GM12864 (cell line): ENCODE data around the gene WNT11.

Experiments used
- DNase-seq: peaks from one replicate; pipeline ENCODE4 v3.0.0-alpha.2; 2011; ENCODE audit warnings: low read depth
- H3K4me3 ChIP-seq: 2 replicates; pipeline ENCODE4 v1.5.1; 2011; ENCODE audit warnings: mild to moderate bottlenecking, low read depth, low read length, control low read depth
- TF ChIP-seq, protein P1 (sequence below): IDR thresholded peaks from 2 replicates; pipeline ENCODE4 v1.5.1; 2011; ENCODE audit warnings: low read depth, mild to moderate bottlenecking, moderate library complexity, low read length, control low read depth, inconsistent platforms; ENCODE audit errors: missing control alignments

WNT11 gene

DNA sequence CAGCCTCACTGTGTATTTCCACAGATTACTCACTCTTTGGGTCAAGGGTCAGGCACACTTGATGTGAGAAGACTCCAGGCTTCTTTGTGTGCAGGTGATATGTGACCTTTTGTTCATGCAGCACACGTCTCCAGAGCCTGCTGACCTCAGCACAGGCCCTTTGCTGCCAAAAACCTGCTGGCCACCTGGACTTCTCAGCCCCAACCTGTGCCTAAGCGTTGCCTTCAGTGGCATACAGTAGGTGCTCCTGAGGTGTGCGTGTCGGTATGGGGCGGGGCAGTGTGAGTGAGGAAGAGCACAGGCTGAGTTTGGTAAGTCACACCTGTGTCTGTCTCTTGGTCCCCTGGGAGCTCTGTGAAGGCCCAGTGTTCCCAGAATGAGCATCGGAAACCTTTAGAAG lies 58.1 kb downstream of the WNT11 start:
- TF ChIP-seq, protein P1, sequence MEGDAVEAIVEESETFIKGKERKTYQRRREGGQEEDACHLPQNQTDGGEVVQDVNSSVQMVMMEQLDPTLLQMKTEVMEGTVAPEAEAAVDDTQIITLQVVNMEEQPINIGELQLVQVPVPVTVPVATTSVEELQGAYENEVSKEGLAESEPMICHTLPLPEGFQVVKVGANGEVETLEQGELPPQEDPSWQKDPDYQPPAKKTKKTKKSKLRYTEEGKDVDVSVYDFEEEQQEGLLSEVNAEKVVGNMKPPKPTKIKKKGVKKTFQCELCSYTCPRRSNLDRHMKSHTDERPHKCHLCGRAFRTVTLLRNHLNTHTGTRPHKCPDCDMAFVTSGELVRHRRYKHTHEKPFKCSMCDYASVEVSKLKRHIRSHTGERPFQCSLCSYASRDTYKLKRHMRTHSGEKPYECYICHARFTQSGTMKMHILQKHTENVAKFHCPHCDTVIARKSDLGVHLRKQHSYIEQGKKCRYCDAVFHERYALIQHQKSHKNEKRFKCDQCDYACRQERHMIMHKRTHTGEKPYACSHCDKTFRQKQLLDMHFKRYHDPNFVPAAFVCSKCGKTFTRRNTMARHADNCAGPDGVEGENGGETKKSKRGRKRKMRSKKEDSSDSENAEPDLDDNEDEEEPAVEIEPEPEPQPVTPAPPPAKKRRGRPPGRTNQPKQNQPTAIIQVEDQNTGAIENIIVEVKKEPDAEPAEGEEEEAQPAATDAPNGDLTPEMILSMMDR, result no peak
- DNase-seq, result no peak
- H3K4me3 ChIP-seq, result no peak overlapping the region

DNA sequence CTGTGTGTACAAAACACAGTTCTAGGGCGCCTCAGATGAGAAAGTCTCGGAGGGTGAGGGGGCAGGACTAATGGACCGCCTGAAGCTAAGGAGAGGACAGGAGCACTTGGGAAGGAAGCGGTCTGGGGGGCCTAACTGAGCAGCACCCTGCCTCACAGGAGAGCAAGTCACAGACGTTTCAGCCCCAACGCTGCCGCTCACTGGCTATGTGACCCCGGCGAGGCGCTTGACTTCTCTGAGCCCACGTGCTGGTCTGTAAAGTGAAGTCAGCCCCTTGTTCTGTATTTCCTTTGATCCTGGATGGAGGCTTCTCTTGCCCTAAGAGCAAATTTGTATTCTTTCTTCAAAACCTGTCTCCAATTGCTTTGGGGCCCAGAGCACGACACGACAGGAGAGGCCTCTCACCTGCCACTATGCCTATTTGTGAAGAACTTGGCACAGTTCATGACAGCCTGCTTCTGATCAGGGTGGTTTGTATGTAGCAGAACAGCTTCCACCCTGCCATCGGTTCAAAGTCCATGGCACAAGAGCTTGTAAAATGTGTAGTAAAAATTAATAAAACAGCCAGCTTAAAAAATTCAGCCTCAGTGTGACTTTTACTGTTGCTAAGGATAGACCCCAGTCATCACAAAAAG lies 59.1 kb downstream of the WNT11 start:
- H3K4me3 ChIP-seq, result no peak overlapping the region
- DNase-seq, result no peak
- TF ChIP-seq, protein P1, result no peak

DNA sequence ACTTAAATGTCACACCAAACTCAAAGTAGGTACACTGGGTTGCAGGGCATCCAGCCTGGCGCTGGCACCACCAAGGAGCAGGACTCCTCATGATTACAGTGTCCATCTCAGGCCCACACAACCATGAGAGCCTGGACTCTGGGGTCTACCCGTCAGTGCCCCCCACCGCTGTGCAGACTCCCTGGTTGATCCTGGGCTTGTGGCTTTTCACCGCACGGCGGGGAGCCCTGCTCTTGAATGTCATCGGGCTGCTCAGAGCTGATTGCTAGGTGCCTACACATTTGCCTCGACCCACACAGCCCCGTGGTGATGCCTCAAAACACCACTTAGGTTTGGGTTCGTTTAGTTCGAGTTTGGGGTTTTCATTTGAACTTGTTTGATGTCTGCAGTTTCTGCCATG lies 63.0 kb downstream of the WNT11 start:
- TF ChIP-seq, protein P1, result no peak
- no peak overlapping the region for H3K4me3 ChIP-seq
- DNase-seq, result no peak

DNA sequence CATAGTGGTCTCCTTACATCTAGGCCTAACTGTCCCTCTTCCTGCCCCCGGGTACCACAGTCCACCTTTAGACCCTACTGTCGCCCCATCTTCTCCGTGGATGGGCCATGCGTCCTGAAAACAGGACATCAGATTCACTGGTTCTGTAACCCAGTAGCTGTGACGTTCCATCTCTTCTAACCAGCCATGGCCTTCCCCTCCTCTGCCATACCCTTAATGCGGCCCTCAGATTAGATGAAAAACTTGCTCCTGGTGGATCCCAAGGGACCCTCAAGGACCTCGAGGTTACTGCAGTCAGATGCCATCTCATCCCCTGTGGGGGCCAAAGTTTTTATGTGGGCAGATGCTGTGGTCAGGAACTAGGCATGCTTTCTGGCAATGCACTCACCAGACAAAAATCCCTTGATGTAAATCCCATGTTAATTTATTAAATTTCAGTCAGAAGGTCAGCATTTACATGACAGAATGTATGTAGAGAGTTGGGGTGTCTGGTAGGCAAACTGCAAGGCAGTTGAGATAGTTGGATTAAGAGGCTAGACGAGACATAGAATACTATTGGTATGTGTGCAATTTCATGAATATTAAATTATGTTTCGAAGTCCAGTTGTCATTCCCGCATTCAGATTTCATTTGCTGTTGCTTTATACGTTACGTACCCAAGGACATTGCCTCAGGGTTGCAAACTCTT lies 64.3 kb downstream of the WNT11 start:
- no peak overlapping the region for H3K4me3 ChIP-seq
- no peak for DNase-seq
- TF ChIP-seq, protein P1, result no peak

DNA sequence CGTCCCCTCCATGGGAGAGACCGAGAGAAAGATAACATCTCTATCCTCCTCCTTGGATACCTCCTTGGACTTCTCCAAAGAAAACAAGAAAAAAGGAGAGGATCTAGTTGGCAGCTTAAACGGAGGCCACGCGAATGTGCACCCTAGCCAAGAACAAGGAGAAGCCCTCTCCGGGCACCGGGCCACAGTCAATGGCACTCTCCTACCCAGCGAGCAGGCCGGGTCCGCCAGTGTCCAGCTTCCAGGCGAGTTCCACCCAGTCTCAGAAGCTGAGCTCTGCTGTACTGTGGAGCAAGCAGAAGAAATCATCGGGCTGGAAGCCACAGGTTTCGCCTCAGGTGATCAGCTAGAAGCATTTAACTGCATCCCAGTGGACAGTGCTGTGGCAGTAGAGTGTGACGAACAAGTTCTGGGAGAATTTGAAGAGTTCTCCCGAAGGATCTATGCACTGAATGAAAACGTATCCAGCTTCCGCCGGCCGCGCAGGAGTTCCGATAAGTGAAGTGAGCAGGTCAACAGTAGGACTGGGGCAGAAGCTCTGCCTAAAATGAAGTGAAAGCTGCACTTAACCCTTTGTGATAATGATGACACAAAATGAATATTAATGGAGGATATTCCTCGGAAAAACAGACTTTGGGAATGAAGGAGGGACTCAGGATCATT lies 65.3 kb downstream of the WNT11 start:
- H3K4me3 ChIP-seq, result no peak overlapping the region
- TF ChIP-seq, protein P1, result no peak
- no peak for DNase-seq

DNA sequence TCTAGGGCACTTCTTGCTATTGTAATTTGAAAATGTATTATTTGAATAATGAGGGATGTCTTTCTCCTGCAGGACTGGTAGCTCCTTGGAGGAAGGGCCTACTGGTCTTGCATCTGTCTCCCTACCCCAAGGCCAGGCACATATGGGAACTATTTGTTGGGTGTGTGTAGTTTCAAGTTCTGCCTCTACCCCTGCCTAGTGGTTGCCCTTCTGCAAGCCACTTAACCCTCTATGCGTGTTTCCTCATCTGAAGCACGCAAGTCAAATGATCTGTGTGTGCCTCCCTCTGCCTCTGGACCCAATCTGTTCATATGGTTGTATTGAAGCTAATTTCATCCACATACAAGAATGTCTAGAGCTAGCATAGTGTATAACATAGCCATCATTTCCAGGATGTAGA lies 67.0 kb downstream of the WNT11 start:
- H3K4me3 ChIP-seq, result no peak overlapping the region
- TF ChIP-seq, protein P1, result no peak

More for the DNA sequence above, 67.0 kb downstream of the WNT11 start:
- DNase-seq, result no peak
